Cardiac septum (tissue), 1 donor: Measurements from ENCODE around the gene ADAMTS12. TPM values are rescaled to one million over a fixed set of nuclear protein-coding genes. Genes with fewer than 3 reads are reported as not detected.

ENCODE experiments used
- DNase-seq: peaks from one replicate; pipeline ENCODE4 v3.0.0-alpha.2; 2020; ENCODE audit warnings: low spot score
- intact Hi-C: fragments of 100-400 bp; cut with DNase I; formaldehyde crosslinking; loops from one replicate; pipeline ENCODE4 v1.14.0; 2022
- long read RNA-seq: library from polyadenylated mRNA; unstranded; transcript quantifications from one replicate; pipeline ENCODE4 v2.0.0, GENCODE V29; 2021
- total RNA-seq: library from RNA; stranded (reverse); fragmentation: NEBNext Ultra II Directional; extraction: Animal tissue kit (Norgen Biotek cat#: 25700); gene quantifications from one replicate; pipeline ENCODE4 v1.2.1, GENCODE V29; 2021
- donor health status: DM: no; HTN: no; CAD: no.

Gene ADAMTS12
- total RNA-seq: 2.8 TPM
- long read RNA-seq, partial matches to known transcripts: 0 of 2 reads
- long read RNA-seq, other reads (novel, unspliced or antisense): 1 of 2 reads

GRCh38 chr5:33891788-33892619, at the start of gene ADAMTS12:
Gene ADAMTS12 (minus strand): TSS chr5:33891990. CDS start chr5:33891856, 134 bp downstream.
- intact Hi-C loops: no loop called here
- no peak for DNase-seq

GRCh38 chr5:33941090-33941489, 49.3 kb upstream of the ADAMTS12 start:
- intact Hi-C loops: no loop called here
- no peak for DNase-seq

- intact Hi-C loops: loop anchor here (5.0 kb wide), 1 partner anchor 507 kb away; no protein-coding TSS in a partner anchor
- no peak for DNase-seq
These were observed 47.9 kb upstream of the ADAMTS12 start for GRCh38 chr5:33939556-33940262.

- intact Hi-C loops: loop anchor here (5.0 kb wide), 1 partner anchor 507 kb away; no protein-coding TSS in a partner anchor
- DNase-seq: no peak
These were observed 47.1 kb upstream of the ADAMTS12 start for GRCh38 chr5:33938881-33939280.

- intact Hi-C loops: loop anchor here (5.0 kb wide), 1 partner anchor 506 kb away; no protein-coding TSS in a partner anchor
- DNase-seq: no peak
These were observed 46.7 kb upstream of the ADAMTS12 start for GRCh38 chr5:33938507-33938796.

GRCh38 chr5:33937707-33938506, 46.1 kb upstream of the ADAMTS12 start:
- intact Hi-C loops: loop anchor here (5.0 kb wide), 1 partner anchor 506 kb away; no protein-coding TSS in a partner anchor
- DNase-seq: no peak

GRCh38 chr5:33937017-33937706, 45.4 kb upstream of the ADAMTS12 start:
- intact Hi-C loops: loop anchor here (5.0 kb wide), 1 partner anchor 505 kb away; no protein-coding TSS in a partner anchor
- no peak for DNase-seq

- intact Hi-C loops: loop anchor here (5.0 kb wide), 1 partner anchor 504 kb away; no protein-coding TSS in a partner anchor
- no peak for DNase-seq
These were observed 44.7 kb upstream of the ADAMTS12 start, which contains the start of gene RXFP3 for GRCh38 chr5:33936381-33937016. Gene RXFP3 (plus strand): TSS chr5:33936386. CDS start chr5:33936741, 355 bp downstream.

GRCh38 chr5:33936004-33936380, 44.2 kb upstream of the ADAMTS12 start:
- intact Hi-C loops: loop anchor here (5.0 kb wide), 1 partner anchor 504 kb away; no protein-coding TSS in a partner anchor
- no peak for DNase-seq

- no peak for DNase-seq
- intact Hi-C loops: loop anchor here (2.0 kb wide), 1 partner anchor 465 kb away; no protein-coding TSS in a partner anchor
These were observed 42.4 kb upstream of the ADAMTS12 start for GRCh38 chr5:33934176-33934575.

GRCh38 chr5:33933723-33934169, 42.0 kb upstream of the ADAMTS12 start:
- intact Hi-C loops: loop anchor here (2.0 kb wide), 1 partner anchor 465 kb away; no protein-coding TSS in a partner anchor
- DNase-seq: no peak

- no peak for DNase-seq
- intact Hi-C loops: no loop called here
These were observed 39.3 kb upstream of the ADAMTS12 start for GRCh38 chr5:33931136-33931535.

GRCh38 chr5:33929925-33930690, 38.3 kb upstream of the ADAMTS12 start:
- intact Hi-C loops: no loop called here
- no peak for DNase-seq

GRCh38 chr5:33928283-33928682, 36.5 kb upstream of the ADAMTS12 start:
- intact Hi-C loops: no loop called here
- DNase-seq: no peak

GRCh38 chr5:33927685-33928084, 35.9 kb upstream of the ADAMTS12 start:
- DNase-seq: no peak
- intact Hi-C loops: no loop called here

GRCh38 chr5:33925278-33925677, 33.5 kb upstream of the ADAMTS12 start:
- intact Hi-C loops: no loop called here

GRCh38 chr5:33921002-33921401, 29.2 kb upstream of the ADAMTS12 start:
- intact Hi-C loops: no loop called here
- DNase-seq: no peak

More at GRCh38 chr5:33925278-33925677, 33.5 kb upstream of the ADAMTS12 start:
- no peak for DNase-seq
